ENCODE results near the gene TMEM18. TPM values are rescaled to one million over a fixed set of nuclear protein-coding genes. Genes with fewer than 3 reads are reported as not detected.
"Not testable (repeated sequence)": the region's sequence is repeated elsewhere in the genome, so short reads cannot be mapped to it uniquely, and the experiment has no call there.

The TMEM18 gene
- total and polyA plus RNA-seq, 7 donors: 8.2 to 27.9 (median 18.1) TPM

DNA sequence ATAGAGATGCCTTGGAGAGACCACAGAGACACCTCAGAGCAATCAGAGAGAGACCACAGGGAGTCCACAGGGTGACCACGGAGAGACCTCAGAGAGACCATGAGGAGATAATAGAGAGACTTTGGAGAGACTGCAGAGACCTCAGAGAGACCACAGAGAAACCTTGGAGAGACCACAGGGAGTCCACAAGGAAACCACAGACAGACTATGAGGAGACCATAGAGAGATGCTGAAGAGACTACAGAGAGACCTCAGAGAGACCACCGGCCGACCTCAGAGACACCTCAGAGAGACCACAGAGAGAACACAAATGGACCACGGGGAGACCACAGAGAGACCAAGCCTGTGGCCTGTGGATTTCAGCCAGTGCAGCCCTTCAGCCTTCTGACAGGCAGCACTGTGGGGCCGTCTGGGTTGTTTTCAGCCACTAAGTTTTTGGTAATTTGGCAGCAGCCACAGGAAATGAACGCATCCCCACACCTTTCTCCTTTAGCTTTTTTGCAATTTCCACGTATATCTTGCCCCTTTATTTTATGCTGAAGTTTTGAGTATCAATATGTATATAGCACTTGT lies 11.4 kb upstream of the TMEM18 start:
- no peak overlapping the region for H3K4me3 ChIP-seq
- no peaks in the 10 kb centered on the region for H3K9me3 ChIP-seq
- H3K27me3 ChIP-seq (ENCODE audit: insufficient read depth in 3 of 3, low read length in 2 of 3): peaks cover 0 to 2% (median 0%) of the 10 kb centered on the region in 3 donors
- no peak overlapping the region for H3K27ac ChIP-seq
- H3K36me3 ChIP-seq (ENCODE audit: insufficient read depth in 1 of 2, low read depth in 1 of 2): no peaks in the 10 kb centered on the region
- TF ChIP-seq, protein P1, sequence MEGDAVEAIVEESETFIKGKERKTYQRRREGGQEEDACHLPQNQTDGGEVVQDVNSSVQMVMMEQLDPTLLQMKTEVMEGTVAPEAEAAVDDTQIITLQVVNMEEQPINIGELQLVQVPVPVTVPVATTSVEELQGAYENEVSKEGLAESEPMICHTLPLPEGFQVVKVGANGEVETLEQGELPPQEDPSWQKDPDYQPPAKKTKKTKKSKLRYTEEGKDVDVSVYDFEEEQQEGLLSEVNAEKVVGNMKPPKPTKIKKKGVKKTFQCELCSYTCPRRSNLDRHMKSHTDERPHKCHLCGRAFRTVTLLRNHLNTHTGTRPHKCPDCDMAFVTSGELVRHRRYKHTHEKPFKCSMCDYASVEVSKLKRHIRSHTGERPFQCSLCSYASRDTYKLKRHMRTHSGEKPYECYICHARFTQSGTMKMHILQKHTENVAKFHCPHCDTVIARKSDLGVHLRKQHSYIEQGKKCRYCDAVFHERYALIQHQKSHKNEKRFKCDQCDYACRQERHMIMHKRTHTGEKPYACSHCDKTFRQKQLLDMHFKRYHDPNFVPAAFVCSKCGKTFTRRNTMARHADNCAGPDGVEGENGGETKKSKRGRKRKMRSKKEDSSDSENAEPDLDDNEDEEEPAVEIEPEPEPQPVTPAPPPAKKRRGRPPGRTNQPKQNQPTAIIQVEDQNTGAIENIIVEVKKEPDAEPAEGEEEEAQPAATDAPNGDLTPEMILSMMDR (IDR thresholded peaks at IDR 0.05): no peak
- ATAC-seq (no peak), DNase-seq (no peak)
- intact Hi-C loops (cut with DNase I): no loop called here
- WGBS, 3 donors: 78 to 82% (median 81%) methylated on average over 7 of the region's 7 CpGs
- no peaks in the 10 kb centered on the region for H3K4me1 ChIP-seq

DNA sequence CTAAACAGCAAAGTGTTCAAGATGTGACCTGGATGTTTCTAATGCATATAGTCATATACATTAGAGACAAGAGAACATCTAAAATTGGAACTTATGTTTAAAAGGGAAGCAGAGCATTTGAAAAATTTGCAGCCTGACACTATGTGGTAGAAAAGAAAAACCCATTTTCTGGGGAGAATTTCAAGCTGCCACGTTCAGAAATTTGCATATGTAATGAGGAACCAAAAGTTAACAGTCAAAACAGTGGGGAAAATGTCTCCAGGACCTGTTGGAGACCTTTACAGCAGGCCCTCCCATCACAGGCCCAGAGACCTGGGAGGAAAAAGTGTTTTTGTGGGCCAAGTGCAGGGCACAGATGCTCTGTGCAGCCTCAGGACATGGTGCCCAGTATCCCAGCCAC lies 8.2 kb upstream of the TMEM18 start:
- intact Hi-C loops (cut with DNase I): no loop called here
- Histone ChIP-seq H3K4me3 (no peak overlapping the region), H3K27ac (no peak overlapping the region), H3K4me1 (no peaks in the 10 kb centered on the region), H3K36me3 (ENCODE audit: insufficient read depth in 1 of 2, low read depth in 1 of 2) (no peaks in the 10 kb centered on the region), H3K27me3 (ENCODE audit: insufficient read depth in 3 of 3, low read length in 2 of 3) (peaks cover 0 to 2% (median 0%) of the 10 kb centered on the region in 3 donors), H3K9me3 (no peaks in the 10 kb centered on the region)
- ATAC-seq (no peak), DNase-seq (no peak)
- TF ChIP-seq, protein P1 (IDR thresholded peaks at IDR 0.05): no peak
- 44 to 61% (median 57%) methylated on average over 1 of the region's 1 CpG for WGBS, 3 donors

DNA sequence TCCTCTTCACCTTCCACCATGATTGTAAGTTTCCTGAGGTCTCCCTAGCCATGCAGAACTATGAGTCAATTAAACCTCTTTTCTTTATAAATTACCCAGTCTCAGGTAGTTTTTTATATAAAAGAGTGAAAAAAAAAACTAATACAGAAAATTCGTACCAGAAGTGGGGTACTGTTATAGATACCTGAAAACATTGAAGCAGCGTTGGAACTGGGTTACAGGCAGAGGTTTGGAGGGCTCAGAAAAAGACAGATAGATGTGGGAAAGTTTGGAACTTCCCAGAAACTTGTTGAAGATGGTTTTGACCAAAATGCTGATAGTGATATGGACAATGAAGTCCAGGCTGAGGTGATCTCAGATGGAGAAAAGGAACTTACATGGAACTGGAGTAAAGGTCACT lies 7.7 kb upstream of the TMEM18 start:
- ATAC-seq; H3K27me3 ChIP-seq (ENCODE audit: insufficient read depth in 3 of 3, low read length in 2 of 3); H3K4me3 ChIP-seq; DNase-seq; H3K9me3 ChIP-seq; H3K4me1 ChIP-seq; H3K27ac ChIP-seq; H3K36me3 ChIP-seq (ENCODE audit: insufficient read depth in 1 of 2, low read depth in 1 of 2); intact Hi-C loops (cut with DNase I): not testable (repeated sequence)
- 87 to 91% (median 87%) methylated on average over 2 of the region's 2 CpGs for WGBS, 3 donors

DNA sequence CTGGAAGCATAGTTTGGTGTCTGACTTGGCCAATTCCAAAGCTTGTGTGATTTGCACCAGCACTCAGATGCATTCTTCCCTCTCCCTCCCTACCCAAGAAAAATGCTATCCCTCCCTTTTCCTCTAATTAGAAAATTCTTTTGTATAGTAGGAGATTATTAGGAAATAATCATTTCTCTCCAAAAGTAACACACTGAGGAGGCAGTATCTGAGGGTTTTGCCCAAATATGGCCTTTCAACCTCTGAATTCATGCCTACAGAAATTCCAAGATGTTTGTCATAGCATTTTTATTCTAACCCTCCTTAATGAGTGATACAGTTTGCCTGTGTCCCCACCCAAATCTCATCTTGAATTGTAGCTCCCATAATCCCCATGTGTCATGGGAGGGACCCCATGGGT lies 5.0 kb upstream of the TMEM18 start:
- no peak overlapping the region for H3K27ac ChIP-seq
- DNase-seq: no peak
- no peaks in the 10 kb centered on the region for H3K9me3 ChIP-seq
- H3K36me3 ChIP-seq (ENCODE audit: insufficient read depth in 1 of 2, low read depth in 1 of 2): no peaks in the 10 kb centered on the region
- no peak overlapping the region for H3K4me3 ChIP-seq
- intact Hi-C loops (cut with DNase I): no loop called here
- TF ChIP-seq, protein P1 (IDR thresholded peaks at IDR 0.05): no peak
- H3K27me3 ChIP-seq (ENCODE audit: insufficient read depth in 3 of 3, low read length in 2 of 3): no peaks in the 10 kb centered on the region
- ATAC-seq: no peak
- H3K4me1 ChIP-seq: peaks cover 5% of the 10 kb centered on the region

DNA sequence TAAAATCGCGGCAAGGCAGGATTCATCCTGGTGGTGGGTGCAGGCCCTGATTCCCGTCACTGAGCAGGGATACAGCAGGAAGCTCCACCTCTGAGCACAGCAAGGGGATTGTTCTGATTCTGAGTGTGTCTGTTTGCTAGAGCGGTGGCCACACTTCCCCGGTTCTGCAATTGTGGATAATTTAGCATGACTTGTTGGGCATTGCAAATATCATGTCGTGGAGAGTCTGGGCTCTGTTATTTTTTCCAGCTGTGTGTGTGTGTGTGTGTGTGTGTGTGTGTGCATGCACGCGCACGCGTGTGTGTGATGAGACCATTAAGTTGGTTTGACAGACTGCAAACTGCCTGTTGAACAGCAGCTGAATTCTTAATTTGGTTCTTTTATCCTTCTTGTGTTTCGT lies 4.1 kb upstream of the TMEM18 start:
- Histone ChIP-seq H3K36me3 (ENCODE audit: insufficient read depth in 1 of 2, low read depth in 1 of 2) (no peaks in the 10 kb centered on the region), H3K4me1 (peaks cover 5% of the 10 kb centered on the region), H3K9me3 (no peaks in the 10 kb centered on the region), H3K27me3 (ENCODE audit: insufficient read depth in 3 of 3, low read length in 2 of 3) (no peaks in the 10 kb centered on the region), H3K4me3 (no peak overlapping the region), H3K27ac (no peak overlapping the region)
- intact Hi-C loops (cut with DNase I): no loop called here
- DNase-seq (no peak), ATAC-seq (no peak)
- TF ChIP-seq, protein P1 (IDR thresholded peaks at IDR 0.05): no peak
- WGBS, 3 donors: 45 to 64% (median 45%) methylated on average over 11 of the region's 11 CpGs
